H1 (cell line): ENCODE data around the gene BASP1. TPM values are rescaled to one million over a fixed set of nuclear protein-coding genes. Genes with fewer than 3 reads are reported as not detected.
A peak's percentile ranks its signal among the peaks of the same experiment; 100 is the strongest.

Experiments
- CTCF ChIA-PET: fragments of 300-600 bp; sonication (Branson Sonifier 250); formaldehyde crosslinking; loops from one replicate; lab custom pipeline; 2021; ENCODE audit not compliant: partially characterized antibody; lab: Charles Lee
- POLR2A ChIA-PET: fragments of 300-600 bp; sonication (Branson Sonifier 250); formaldehyde crosslinking; loops from one replicate; lab custom pipeline; 2021; ENCODE audit warnings: inconsistent platforms; ENCODE audit not compliant: partially characterized antibody; lab: Charles Lee
- DNase-seq, 2 experiments: peaks; one replicate each; pipeline versions ENCODE4 v3.0.0 to v3.0.0-alpha.2; 2010 to 2022; ENCODE audit warnings: low spot score in 2 of 2, low read depth in 1 of 2, mixed read lengths in 1 of 2
- FAIRE-seq: peaks from 2 replicates; lab custom pipeline; 2011; peaks lifted over from hg19 to GRCh38; lab: Jason Lieb, UNC
- H2AFZ ChIP-seq: 2 replicates; pipeline ENCODE4 v1.8.1; 2012; ENCODE audit warnings: low read length, inconsistent platforms
- H2AK5ac ChIP-seq: 2 replicates; pipeline ENCODE4 v1.6.1; 2013; ENCODE audit warnings: low read depth, low read length
- H2BK120ac ChIP-seq: replicated peaks from 2 replicates; pipeline ENCODE3; 2013; ENCODE audit warnings: low read depth, low read length, inconsistent platforms
- H2BK12ac ChIP-seq: 2 replicates; pipeline ENCODE4 v1.6.1; 2013; ENCODE audit warnings: low read depth, low read length
- H2BK15ac ChIP-seq: 2 replicates; pipeline ENCODE4 v1.6.1; 2013; ENCODE audit warnings: low read length
- H2BK20ac ChIP-seq: 2 replicates; pipeline ENCODE4 v1.6.1; 2013; ENCODE audit warnings: low read length
- H2BK5ac ChIP-seq: 2 replicates; pipeline ENCODE4 v1.6.1; 2013; ENCODE audit warnings: low read depth, low read length
- H3K14ac ChIP-seq: 2 replicates; pipeline ENCODE4 v1.6.1; 2013; ENCODE audit warnings: inconsistent platforms; ENCODE audit not compliant: insufficient read length
- H3K18ac ChIP-seq: 2 replicates; pipeline ENCODE4 v1.6.1; 2013; ENCODE audit warnings: low read length; ENCODE audit errors: extremely low read depth
- H3K23ac ChIP-seq: 2 replicates; pipeline ENCODE4 v1.6.1; 2013; ENCODE audit warnings: inconsistent platforms; ENCODE audit not compliant: insufficient read length
- H3K23me2 ChIP-seq: 2 replicates; pipeline ENCODE4 v1.6.1; 2013; ENCODE audit warnings: low read depth, low read length
- H3K27ac ChIP-seq: 2 replicates; pipeline ENCODE4 v1.6.1; 2011; ENCODE audit warnings: low read depth, low read length, inconsistent platforms
- H3K27me3 ChIP-seq, 4 experiments: replicated peaks in 1 of 4; 1 replicate in 1 of 4; 2 replicates in 3 of 4; pipeline versions ENCODE4 v1.6.1 to v1.8.1; 2011 to 2013; ENCODE audit warnings: low read length in 3 of 4, mild to moderate bottlenecking in 3 of 4, inconsistent platforms in 2 of 4, mixed read lengths in 2 of 4, moderate library complexity in 1 of 4; ENCODE audit not compliant: control insufficient read depth in 3 of 4, insufficient read depth in 3 of 4; ENCODE audit errors: extremely low read depth in 1 of 4
- H3K36me3 ChIP-seq, 4 experiments: 2 replicates each; pipeline versions ENCODE4 v1.6.1 to v1.8.1; 2011 to 2013; ENCODE audit warnings: mild to moderate bottlenecking in 4 of 4, low read length in 3 of 4, moderate library complexity in 2 of 4, control low read depth in 1 of 4, inconsistent platforms in 1 of 4; ENCODE audit not compliant: insufficient read depth in 4 of 4, control insufficient read depth in 2 of 4
- H3K4ac ChIP-seq: replicated peaks from 2 replicates; pipeline ENCODE3; 2013; ENCODE audit warnings: low read length, low read depth, mixed read lengths, inconsistent platforms; ENCODE audit not compliant: insufficient read length
- H3K4me1 ChIP-seq, 4 experiments: replicated peaks in 1 of 4; 1 replicate in 1 of 4; 2 replicates in 3 of 4; pipeline versions ENCODE4 v1.6.1 to v1.8.1; 2011 to 2013; ENCODE audit warnings: low read length in 3 of 4, inconsistent platforms in 2 of 4, mixed read lengths in 1 of 4; ENCODE audit not compliant: insufficient read depth in 4 of 4, control insufficient read depth in 3 of 4
- H3K4me2 ChIP-seq, 2 experiments: 2 replicates each; pipeline versions ENCODE4 v1.6.1 to v1.8.1; 2011 to 2013; ENCODE audit warnings: low read depth in 2 of 2, low read length in 2 of 2, control low read depth in 1 of 2, inconsistent platforms in 1 of 2, mild to moderate bottlenecking in 1 of 2; ENCODE audit not compliant: insufficient read depth in 1 of 2
- H3K4me3 ChIP-seq, 4 experiments: fragments of 200-600, 300-600 bp in 1 of 4; sonication (generic), shearing (Covaris generic), sonication (Bioruptor Twin) in 1 of 4; 2 replicates each; pipeline versions ENCODE4 v1.5.1 to v1.8.1; 2011 to 2016; ENCODE audit warnings: low read length in 4 of 4, low read depth in 3 of 4, control low read depth in 2 of 4, inconsistent platforms in 2 of 4, mild to moderate bottlenecking in 2 of 4, mixed read lengths in 1 of 4, moderate library complexity in 1 of 4; ENCODE audit not compliant: insufficient read depth in 2 of 4; ENCODE audit errors: extremely low read depth in 1 of 4
- H3K56ac ChIP-seq: replicated peaks from 2 replicates; pipeline ENCODE3; 2013; ENCODE audit warnings: low read depth, mild to moderate bottlenecking, mixed read lengths, low read length, inconsistent platforms; ENCODE audit not compliant: insufficient read length
- H3K79me1 ChIP-seq: 2 replicates; pipeline ENCODE4 v1.6.1; 2013; ENCODE audit warnings: low read depth, low read length, control low read depth
- H3K79me2 ChIP-seq, 2 experiments: 2 replicates each; pipeline versions ENCODE4 v1.6.1 to v1.8.1; 2012 to 2013; ENCODE audit warnings: low read length in 2 of 2, mild to moderate bottlenecking in 2 of 2, inconsistent platforms in 1 of 2; ENCODE audit not compliant: insufficient read depth in 2 of 2, control insufficient read depth in 1 of 2
- H3K9ac ChIP-seq, 4 experiments: replicated peaks in 1 of 4; 1 replicate in 1 of 4; 2 replicates in 3 of 4; pipeline versions ENCODE4 v1.6.1 to v1.8.1; 2011 to 2013; ENCODE audit warnings: low read depth in 3 of 4, low read length in 3 of 4, control low read depth in 2 of 4, mild to moderate bottlenecking in 2 of 4, moderate library complexity in 2 of 4, inconsistent platforms in 1 of 4; ENCODE audit errors: extremely low read depth in 1 of 4
- H3K9me3 ChIP-seq, 2 experiments: 2 replicates each; pipeline versions ENCODE4 v1.6.1 to v1.8.1; 2012 to 2013; ENCODE audit warnings: mild to moderate bottlenecking in 2 of 2, moderate library complexity in 2 of 2, control low read depth in 1 of 2, inconsistent platforms in 1 of 2, low read depth in 1 of 2, low read length in 1 of 2, mixed read lengths in 1 of 2; ENCODE audit not compliant: insufficient read depth in 2 of 2
- H4K20me1 ChIP-seq, 2 experiments: replicated peaks in 1 of 2; 2 replicates each; pipeline versions ENCODE3 to v1.8.1; 2011 to 2013; ENCODE audit warnings: inconsistent platforms in 2 of 2, low read length in 2 of 2, mild to moderate bottlenecking in 1 of 2; ENCODE audit not compliant: insufficient read depth in 2 of 2, control insufficient read depth in 1 of 2
- H4K5ac ChIP-seq: 2 replicates; pipeline ENCODE4 v1.6.1; 2013; ENCODE audit warnings: low read length, low read depth, mixed read lengths, inconsistent platforms; ENCODE audit not compliant: insufficient read length
- H4K8ac ChIP-seq: 2 replicates; pipeline ENCODE4 v1.8.0; 2013; ENCODE audit warnings: mild to moderate bottlenecking, moderate library complexity, low read length, inconsistent platforms; ENCODE audit not compliant: insufficient read depth; ENCODE audit errors: extremely low read depth
- H4K91ac ChIP-seq: replicated peaks from 2 replicates; pipeline ENCODE3; 2013; ENCODE audit warnings: low read length, mixed read lengths, inconsistent platforms; ENCODE audit not compliant: insufficient read length
- CBX5 ChIP-seq: fragments of 300-800, 300-1000 bp; sonication (generic); IDR thresholded peaks from 2 replicates; pipeline ENCODE4 v1.7.1; 2016; ENCODE audit warnings: antibody characterized with exemption, low read length, low read depth
- CBX8 ChIP-seq: fragments of 300-800, 300-1000 bp; sonication (generic); IDR thresholded peaks from 2 replicates; pipeline ENCODE4 v1.7.1; 2016; ENCODE audit warnings: low read depth, low read length, borderline replicate concordance
- CEBPB ChIP-seq: IDR thresholded peaks from 2 replicates; pipeline ENCODE4 v1.6.1; 2012; ENCODE audit warnings: low read depth, low read length
- SIRT6 ChIP-seq: IDR thresholded peaks from one replicate; pipeline ENCODE4 v1.7.1; 2012; ENCODE audit warnings: low read length, inconsistent platforms
- USF2 ChIP-seq: IDR thresholded peaks from 2 replicates; pipeline ENCODE4 v1.6.1; 2011; ENCODE audit warnings: low read length, improper control_type of control experiment
- WGBS, 2 experiments: shearing (Covaris generic) in 1 of 2; methylation state at CpG; one replicate each; pipeline versions ENCODE4 v1.1.6 to v1.1.7; 2013 to 2015; ENCODE audit warnings: low lambda C conversion rate in 2 of 2, mixed read lengths in 2 of 2, inconsistent platforms in 1 of 2, low coverage in 1 of 2, missing lambda C conversion rate in 1 of 2; ENCODE audit not compliant: insufficient replicate concordance in 2 of 2, insufficient coverage in 1 of 2, insufficient read length in 1 of 2; ENCODE audit errors: extremely low coverage in 1 of 2, missing lambda C conversion rate in 1 of 2; 5-methylcytosine and 5-hydroxymethylcytosine counted together
- polyA plus RNA-seq, 7 experiments: library from polyadenylated mRNA; depleted of rRNA in 3 of 7; stranded (reverse) in 5 of 7; unstranded in 2 of 7; fragments of >200 nt in 5 of 7; fragments of 200-250 nt in 2 of 7; gene quantifications; 1 replicate in 5 of 7; 2 replicates in 1 of 7; 4 replicates in 1 of 7; pipeline versions ENCODE4 v1.2.1 to v1.2.3, GENCODE V29; 2011 to 2013; ENCODE audit warnings: missing spikeins in 2 of 7, mixed read lengths in 2 of 7
- total RNA-seq: library from RNA; stranded (reverse); fragmentation: NEBNext Ultra II Directional; extraction: Animal tissue kit (Norgen Biotek cat#: 25700); gene quantifications from 2 replicates; pipeline ENCODE4 v1.2.1, GENCODE V29; 2021

Gene BASP1
- total and polyA plus RNA-seq, 2 of the 8 experiments (the other 6 are each of a cell fraction or from before 2014, with no cell fraction given), result 95.2 to 104 TPM

- Histone ChIP-seq H2AK5ac (no peak overlapping the region), H3K4ac (no peak overlapping the region), H3K4me2 (no peak overlapping the region), H3K79me1 (no peaks in the 10 kb centered on the region), H3K27ac (no peak overlapping the region), H3K9me3 (no peaks in the 10 kb centered on the region), H2AFZ (no peak overlapping the region), H3K9ac (no peak overlapping the region), H3K4me3 (no peak overlapping the region), H3K36me3 (no peaks in the 10 kb centered on the region), H4K8ac (no peak overlapping the region), H4K20me1 (no peaks in the 10 kb centered on the region)
- no peak for TF ChIP-seq CEBPB
- no peak for TF ChIP-seq CBX5
- TF ChIP-seq CBX8, result no peak
- no peak for TF ChIP-seq SIRT6
- no peak for TF ChIP-seq USF2
- TF ChIP-seq, all 59 proteins: peak for 0
- H3K14ac ChIP-seq, result no peak overlapping the region
- no peak overlapping the region for H2BK12ac ChIP-seq
- no peaks in the 10 kb centered on the region for H3K79me2 ChIP-seq
- H3K4me1 ChIP-seq, result peaks cover 0 to 12% (median 2%) of the 10 kb centered on the region in 4 experiments; a peak in 4 of 7 replicates
- H3K18ac ChIP-seq, result no peak overlapping the region
- no peak for FAIRE-seq
- no peak overlapping the region for H2BK120ac ChIP-seq
- peak overlapping the region; percentile 43; the same call in 1 of the 2 replicates for H2BK20ac ChIP-seq
- no peak overlapping the region for H3K56ac ChIP-seq
- WGBS, 2 experiments, result 91% methylated on average over 4 of the region's 4 CpGs; no CpG with 5 or more reads in 1 of the 2 experiments
- CTCF ChIA-PET, result interaction anchor here (0.9 to 1.8 kb wide), 6 partner anchors 16 to 496 kb away, joined by 3 to 6 read pairs (median 4); no protein-coding TSS in a partner anchor
- peak overlapping the region; percentile 58 for H4K91ac ChIP-seq
- no peak overlapping the region for H2BK5ac ChIP-seq
- H3K27me3 ChIP-seq, result no peaks in the 10 kb centered on the region
- POLR2A ChIA-PET, result no interaction called here
- H3K23me2 ChIP-seq, result no peaks in the 10 kb centered on the region
- no peak for DNase-seq
- H4K5ac ChIP-seq, result no peak overlapping the region
- no peak overlapping the region for H3K23ac ChIP-seq
- H2BK15ac ChIP-seq, result no peak overlapping the region
Observed at GRCh38 chr5:17186256-17186655, 31.2 kb upstream of the BASP1 start.
